GF-D8 (cell line): Measurements from ENCODE around the gene WNT9B.

Source experiments
- DNase-seq: peaks from one replicate; lab custom pipeline; 2025; lab: John Stamatoyannopoulos, UW

Gene WNT9B

GRCh38 chr17:46883871-46884520 is 32.6 kb downstream of the WNT9B start:
- DNase-seq, result no peak

- no peak for DNase-seq
Measured at GRCh38 chr17:46884552-46884951, 33.2 kb downstream of the WNT9B start.

GRCh38 chr17:46885415-46886309 is 34.3 kb downstream of the WNT9B start:
- DNase-seq, result no peak

- DNase-seq, result no peak
Measured at GRCh38 chr17:46886310-46886663, 34.9 kb downstream of the WNT9B start.

- DNase-seq, result no peak
Measured at GRCh38 chr17:46887717-46888116, 36.3 kb downstream of the WNT9B start.

- no peak for DNase-seq
Measured at GRCh38 chr17:46888727-46889126, 37.3 kb downstream of the WNT9B start.

- DNase-seq, result no peak
Measured at GRCh38 chr17:46889519-46889918, 38.1 kb downstream of the WNT9B start.

- DNase-seq, result no peak
Measured at GRCh38 chr17:46889992-46890564, 38.7 kb downstream of the WNT9B start.

GRCh38 chr17:46890638-46891037 is 39.3 kb downstream of the WNT9B start:
- no peak for DNase-seq

GRCh38 chr17:46892192-46892703 is 40.9 kb downstream of the WNT9B start:
- no peak for DNase-seq

GRCh38 chr17:46894024-46894423 is 42.6 kb downstream of the WNT9B start:
- no peak for DNase-seq

- DNase-seq, result no peak
Measured at GRCh38 chr17:46894476-46895151, 43.2 kb downstream of the WNT9B start.

GRCh38 chr17:46895171-46895570 is 43.8 kb downstream of the WNT9B start:
- DNase-seq, result no peak

- no peak for DNase-seq
Measured at GRCh38 chr17:46896991-46897390, 45.6 kb downstream of the WNT9B start.

GRCh38 chr17:46898364-46898763 is 47.0 kb downstream of the WNT9B start:
- DNase-seq, result no peak

- DNase-seq, result no peak
Measured at GRCh38 chr17:46898860-46899259, 47.5 kb downstream of the WNT9B start.

GRCh38 chr17:46901291-46901690 is 49.9 kb downstream of the WNT9B start:
- no peak for DNase-seq

- no peak for DNase-seq
Measured at GRCh38 chr17:46903762-46904672, 52.6 kb downstream of the WNT9B start.

GRCh38 chr17:46908068-46908737 is 56.8 kb downstream of the WNT9B start:
- no peak for DNase-seq

- no peak for DNase-seq
Measured at GRCh38 chr17:46910179-46910927, 59.0 kb downstream of the WNT9B start.
